OCI-M2 (cell line): ENCODE data around the gene FGFRL1.

Source experiments
- DNase-seq: peaks from one replicate; lab custom pipeline; 2025; ENCODE audit not compliant: unreplicated experiment; lab: John Stamatoyannopoulos, UW

Gene FGFRL1

GRCh38 chr4:1021386-1022050, 10.1 kb downstream of the FGFRL1 start:
- no peak for DNase-seq

GRCh38 chr4:1022051-1022738, 10.8 kb downstream of the FGFRL1 start:
- no peak for DNase-seq

- DNase-seq, result no peak
Observed at GRCh38 chr4:1022739-1023066, 11.3 kb downstream of the FGFRL1 start.

- DNase-seq, result no peak
Observed at GRCh38 chr4:1023075-1023640, 11.7 kb downstream of the FGFRL1 start.

GRCh38 chr4:1023895-1024740, 12.7 kb downstream of the FGFRL1 start:
- DNase-seq, result no peak

GRCh38 chr4:1024882-1025545, 13.6 kb downstream of the FGFRL1 start:
- DNase-seq, result no peak

GRCh38 chr4:1026115-1026514, 14.7 kb downstream of the FGFRL1 start:
- no peak for DNase-seq

- no peak for DNase-seq
Observed at GRCh38 chr4:1027219-1027914, 15.9 kb downstream of the FGFRL1 start.

- DNase-seq, result no peak
Observed at GRCh38 chr4:1027915-1028238, 16.5 kb downstream of the FGFRL1 start.

GRCh38 chr4:1028574-1029220, 17.3 kb downstream of the FGFRL1 start:
- DNase-seq, result no peak

- DNase-seq, result no peak
Observed at GRCh38 chr4:1029529-1029928, 18.1 kb downstream of the FGFRL1 start.

- DNase-seq, result no peak
Observed at GRCh38 chr4:1030031-1030430, 18.6 kb downstream of the FGFRL1 start.

- DNase-seq, result no peak
Observed at GRCh38 chr4:1030559-1030958, 19.1 kb downstream of the FGFRL1 start.

- no peak for DNase-seq
Observed at GRCh38 chr4:1031346-1031745, 19.9 kb downstream of the FGFRL1 start.

- DNase-seq, result no peak
Observed at GRCh38 chr4:1031956-1032795, 20.8 kb downstream of the FGFRL1 start.

GRCh38 chr4:1032861-1033260, 21.4 kb downstream of the FGFRL1 start:
- DNase-seq, result no peak

GRCh38 chr4:1033840-1034551, 22.6 kb downstream of the FGFRL1 start:
- DNase-seq, result no peak

GRCh38 chr4:1035510-1035909, 24.1 kb downstream of the FGFRL1 start:
- no peak for DNase-seq

- DNase-seq, result no peak
Observed at GRCh38 chr4:1036095-1036494, 24.7 kb downstream of the FGFRL1 start.
